ENCODE results near the gene CDCP1. TPM values are rescaled to one million over a fixed set of nuclear protein-coding genes. Genes with fewer than 3 reads are reported as not detected.

CDCP1 gene
- total RNA-seq, 1 experiment from 2014 or later: 180 TPM

DNA sequence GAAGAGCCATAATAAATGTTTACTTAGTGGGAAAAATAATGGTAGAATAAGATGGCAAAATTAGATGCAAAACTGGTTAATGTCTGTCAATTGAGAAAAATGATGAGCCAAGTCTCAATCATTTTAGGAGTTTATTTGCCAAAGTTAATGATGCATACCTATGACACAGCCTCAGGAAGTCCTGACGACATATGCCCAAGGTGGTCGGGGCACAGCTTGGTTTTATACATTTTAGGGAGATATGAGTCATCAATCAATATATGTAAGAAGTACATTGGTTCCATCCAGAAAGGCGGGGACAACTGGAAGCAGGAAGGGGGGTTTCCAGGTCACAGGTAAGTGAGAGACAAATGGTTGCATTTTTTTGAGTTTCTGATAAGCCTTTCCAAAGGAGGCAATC is 88.6 kb downstream of the CDCP1 start:
- CTCF ChIA-PET: interaction anchor here (0.6 to 5.5 kb wide), 7 partner anchors 14 to 524 kb away, joined by 3 to 26 read pairs (median 4); no protein-coding TSS in a partner anchor
- H3K27me3 Mint-ChIP-seq (ENCODE audit: insufficient read depth, unreplicated experiment): no peaks in the 10 kb centered on the region

DNA sequence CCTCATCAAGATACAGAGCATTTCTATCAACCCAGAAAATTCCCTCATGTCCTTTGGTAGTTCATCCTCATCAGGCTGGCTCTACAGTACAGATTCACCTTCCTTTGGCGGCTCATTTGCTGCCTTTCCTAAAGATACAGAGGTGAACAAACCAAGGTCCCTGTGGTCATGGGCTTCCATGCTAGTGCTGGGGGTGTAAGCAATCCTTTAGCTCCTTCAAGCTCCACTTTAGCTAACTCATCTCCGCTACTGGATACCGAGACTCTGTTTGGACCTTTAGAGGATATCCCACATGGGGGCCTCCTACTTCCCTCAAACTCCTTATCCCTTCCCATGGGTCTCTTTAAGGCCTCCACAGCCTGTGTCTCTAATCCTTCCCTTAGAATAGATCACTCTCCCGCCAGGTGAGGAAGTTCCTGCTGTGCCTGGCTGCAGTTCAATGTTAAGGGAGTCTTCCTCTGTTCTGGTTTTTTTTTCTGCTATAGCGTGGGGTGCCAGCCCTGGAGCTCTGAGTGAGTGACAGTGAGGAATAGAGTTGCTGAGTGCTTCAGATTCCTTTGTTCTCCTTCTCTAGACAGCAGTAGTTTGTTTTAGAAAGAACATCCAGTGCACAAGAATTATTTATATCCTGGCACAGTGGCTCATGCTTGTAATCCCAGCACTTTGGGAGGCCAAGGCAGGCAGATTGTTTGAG is 89.4 kb downstream of the CDCP1 start:
- Mint-ChIP-seq H3K36me3 (ENCODE audit: insufficient read depth, unreplicated experiment) (no peaks in the 10 kb centered on the region), H3K27ac (ENCODE audit: low read depth, unreplicated experiment) (peak overlapping the region; percentile 4), H3K27me3 (ENCODE audit: insufficient read depth, unreplicated experiment) (no peaks in the 10 kb centered on the region), H3K4me3 (ENCODE audit: unreplicated experiment) (no peak overlapping the region), H3K4me1 (ENCODE audit: insufficient read depth, unreplicated experiment) (peaks cover 49% of the 10 kb centered on the region), H3K9me3 (ENCODE audit: unreplicated experiment) (no peaks in the 10 kb centered on the region)
- ChIA-PET POLR2A (interaction anchor here (0.5 to 4.2 kb wide), 9 partner anchors 9 to 463 kb away, joined by 3 to 37 read pairs (median 4); partner anchors contain the start of gene CDCP1), CTCF (interaction anchor here (0.6 to 5.5 kb wide), 11 partner anchors 9 to 523 kb away, joined by 3 to 26 read pairs (median 4); no protein-coding TSS in a partner anchor)
- DNase-seq (ENCODE audit: unreplicated experiment): peak; percentile 36
- BruUV-seq (replicated peaks): no TSS peak
- no peak for TF ChIP-seq CTCF (IDR thresholded peaks at IDR 0.05; ENCODE audit: unreplicated experiment)
- intact Hi-C loops (cut with micrococcal nuclease): no loop called here

More for the DNA sequence above, 88.6 kb downstream of the CDCP1 start:
- BruUV-seq (replicated peaks): no TSS peak
- Mint-ChIP-seq H3K27ac (ENCODE audit: low read depth, unreplicated experiment) (no peak overlapping the region), H3K36me3 (ENCODE audit: insufficient read depth, unreplicated experiment) (no peaks in the 10 kb centered on the region), H3K9me3 (ENCODE audit: unreplicated experiment) (no peaks in the 10 kb centered on the region), H3K4me1 (ENCODE audit: insufficient read depth, unreplicated experiment) (peaks cover 49% of the 10 kb centered on the region), H3K4me3 (ENCODE audit: unreplicated experiment) (no peak overlapping the region)
- no peak for DNase-seq (ENCODE audit: unreplicated experiment)
- no peak for TF ChIP-seq CTCF (IDR thresholded peaks at IDR 0.05; ENCODE audit: unreplicated experiment)
- POLR2A ChIA-PET: interaction anchor here (0.7 to 1.4 kb wide), 3 partner anchors 76 to 462 kb away, joined by 3 read pairs; no protein-coding TSS in a partner anchor
- intact Hi-C loops (cut with micrococcal nuclease): no loop called here

- ChIA-PET CTCF (interaction anchor here (0.6 to 5.5 kb wide), 9 partner anchors 10 to 522 kb away, joined by 3 to 26 read pairs (median 6); partner anchors contain the start of gene CDCP1), POLR2A (interaction anchor here (0.6 to 4.2 kb wide), 15 partner anchors 10 to 621 kb away, joined by 3 to 37 read pairs (median 5); partner anchors contain the start of gene CDCP1)
- DNase-seq (ENCODE audit: unreplicated experiment): peak; percentile 51
- BruUV-seq (replicated peaks): TSS peak; percentile 86
- Mint-ChIP-seq H3K9me3 (ENCODE audit: unreplicated experiment) (peaks cover 1% of the 10 kb centered on the region), H3K4me1 (ENCODE audit: insufficient read depth, unreplicated experiment) (peaks cover 49% of the 10 kb centered on the region), H3K27me3 (ENCODE audit: insufficient read depth, unreplicated experiment) (no peaks in the 10 kb centered on the region), H3K36me3 (ENCODE audit: insufficient read depth, unreplicated experiment) (no peaks in the 10 kb centered on the region), H3K4me3 (ENCODE audit: unreplicated experiment) (no peak overlapping the region), H3K27ac (ENCODE audit: low read depth, unreplicated experiment) (peak overlapping the region; percentile 43)
- intact Hi-C loops (cut with micrococcal nuclease): no loop called here
- TF ChIP-seq CTCF (IDR thresholded peaks at IDR 0.05; ENCODE audit: unreplicated experiment): peak; percentile 11
Measured at GRCh38 chr3:45055411-45056143, 90.6 kb downstream of the CDCP1 start.

DNA sequence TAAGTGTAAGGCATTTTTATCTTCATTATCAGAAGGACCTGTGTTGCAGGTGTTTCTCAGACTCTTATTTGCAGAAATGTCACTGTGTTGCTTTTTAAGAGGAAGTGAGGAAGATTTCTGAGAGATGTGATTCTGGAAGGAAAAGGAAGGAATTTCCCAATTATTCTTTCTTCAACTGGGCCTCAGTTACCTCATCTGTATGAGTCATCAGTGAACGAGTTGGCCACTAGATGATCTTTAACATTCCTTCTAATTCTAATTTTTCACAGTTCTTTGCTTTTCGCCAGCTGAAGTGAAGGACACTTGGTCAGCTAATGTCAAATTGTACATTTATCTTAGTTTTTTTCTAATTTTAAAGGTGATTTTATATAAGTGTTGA is 91.2 kb downstream of the CDCP1 start:
- DNase-seq (ENCODE audit: unreplicated experiment): peak; percentile 79
- peaks cover 49% of the 10 kb centered on the region for H3K4me1 Mint-ChIP-seq (ENCODE audit: insufficient read depth, unreplicated experiment)
- intact Hi-C loops (cut with micrococcal nuclease): no loop called here

More for the DNA sequence above, 91.2 kb downstream of the CDCP1 start:
- Mint-ChIP-seq H3K4me3 (ENCODE audit: unreplicated experiment) (peak overlapping the region; percentile 5), H3K27me3 (ENCODE audit: insufficient read depth, unreplicated experiment) (peaks cover under 1% of the 10 kb centered on the region), H3K9me3 (ENCODE audit: unreplicated experiment) (peaks cover 7% of the 10 kb centered on the region), H3K27ac (ENCODE audit: low read depth, unreplicated experiment) (peak overlapping the region; percentile 43), H3K36me3 (ENCODE audit: insufficient read depth, unreplicated experiment) (no peaks in the 10 kb centered on the region)
- POLR2A ChIA-PET: interaction anchor here (0.6 to 4.2 kb wide), 17 partner anchors 11 to 622 kb away, joined by 3 to 37 read pairs (median 4); partner anchors contain the start of gene CDCP1
- CTCF ChIA-PET: interaction anchor here (0.6 to 5.5 kb wide), 6 partner anchors 10 to 522 kb away, joined by 3 to 26 read pairs (median 14); partner anchors contain the start of gene CDCP1
- no peak for TF ChIP-seq CTCF (IDR thresholded peaks at IDR 0.05; ENCODE audit: unreplicated experiment)
- no TSS peak for BruUV-seq (replicated peaks)

Measured in MCF 10A (cell line).